ENCODE data around the gene SMR3A. TPM values are rescaled to one million over a fixed set of nuclear protein-coding genes. Genes with fewer than 3 reads are reported as not detected.

SMR3A gene
- total and polyA plus RNA-seq, 4 experiments from 2014 or later, result not detected

DNA sequence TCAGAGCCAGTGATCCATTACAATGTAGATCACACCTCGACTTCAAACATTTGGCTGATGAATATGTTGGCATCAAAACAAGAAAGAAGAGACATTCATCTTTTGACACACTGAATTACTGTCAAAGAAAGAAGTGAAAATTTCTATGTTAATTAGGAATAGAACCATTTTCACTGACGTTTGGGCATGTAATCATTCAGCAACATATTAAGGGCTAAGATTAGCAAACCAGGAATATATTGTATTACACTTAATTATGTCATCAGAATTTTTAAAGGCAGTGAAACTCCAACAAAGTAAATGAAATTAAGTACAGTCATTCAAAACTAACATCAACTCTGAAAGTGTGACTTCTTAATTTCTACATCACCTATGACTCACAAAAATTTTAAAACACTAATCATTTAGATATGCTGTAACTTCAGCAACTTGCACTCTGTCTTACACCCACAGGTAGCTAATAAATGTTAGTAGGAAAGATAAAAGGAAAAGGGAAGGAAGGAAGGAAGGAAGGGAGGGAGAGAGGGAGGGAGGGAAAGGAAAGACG lies 1.4 kb upstream of the SMR3A start:
- no peaks in the 10 kb centered on the region for H3K9me3 Mint-ChIP-seq
- no peaks in the 10 kb centered on the region for H3K4me1 Mint-ChIP-seq
- H3K4me3 Mint-ChIP-seq, result no peak overlapping the region
- POLR2A ChIA-PET (ENCODE audit: partially characterized antibody), result no interaction called here
- Histone ChIP-seq H3K36me3 (ENCODE audit: insufficient read depth, low read length) (no peaks in the 10 kb centered on the region), H3K4me1 (ENCODE audit: insufficient read depth, low read length) (no peaks in the 10 kb centered on the region), H3K9me3 (ENCODE audit: control insufficient read depth in 1 of 2, low read length in 2 of 2) (no peaks in the 10 kb centered on the region), H3K27ac (ENCODE audit: low read depth, low read length) (no peak overlapping the region), H3K4me3 (ENCODE audit: low read length in 2 of 2) (no peak overlapping the region), H3K27me3 (ENCODE audit: insufficient read depth, low read length) (no peaks in the 10 kb centered on the region)
- H3K36me3 Mint-ChIP-seq, result no peaks in the 10 kb centered on the region
- no peaks in the 10 kb centered on the region for H3K27me3 Mint-ChIP-seq
- CTCF ChIA-PET (ENCODE audit: partially characterized antibody), result no interaction called here
- intact Hi-C loops (cut with micrococcal nuclease), result no loop called here
- no peak for DNase-seq
- H3K27ac Mint-ChIP-seq, result no peak overlapping the region

DNA sequence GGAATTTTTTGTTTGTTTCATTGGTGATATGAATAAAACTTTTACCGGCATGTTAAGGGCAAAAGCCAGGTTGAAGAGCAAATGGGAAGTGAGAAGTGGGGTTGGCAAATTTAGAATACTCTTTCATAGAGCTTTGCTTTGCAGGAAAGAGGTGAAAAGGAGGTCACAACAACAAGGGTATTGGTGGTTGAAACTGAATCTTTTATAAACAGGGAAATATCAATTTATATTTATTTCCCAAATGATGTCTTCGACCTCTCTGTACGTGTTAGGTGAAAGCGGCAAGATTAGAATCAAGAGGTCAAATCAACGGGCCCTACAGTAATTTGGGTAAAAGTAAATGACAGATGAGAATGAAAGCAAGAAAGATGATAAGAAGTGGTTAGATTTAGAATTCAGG lies 3.4 kb downstream of the SMR3A start:
- Histone ChIP-seq H3K9me3 (ENCODE audit: control insufficient read depth in 1 of 2, low read length in 2 of 2) (no peaks in the 10 kb centered on the region), H3K27me3 (ENCODE audit: insufficient read depth, low read length) (no peaks in the 10 kb centered on the region), H3K4me3 (ENCODE audit: low read length in 2 of 2) (no peak overlapping the region), H3K27ac (ENCODE audit: low read depth, low read length) (no peak overlapping the region), H3K36me3 (ENCODE audit: insufficient read depth, low read length) (no peaks in the 10 kb centered on the region), H3K4me1 (ENCODE audit: insufficient read depth, low read length) (no peaks in the 10 kb centered on the region)
- Mint-ChIP-seq H3K27ac (no peak overlapping the region), H3K9me3 (peaks cover 0 to 2% (median 0%) of the 10 kb centered on the region in 8 donors), H3K36me3 (no peaks in the 10 kb centered on the region), H3K27me3 (no peaks in the 10 kb centered on the region), H3K4me3 (no peak overlapping the region), H3K4me1 (no peaks in the 10 kb centered on the region)
- DNase-seq, result no peak
- CTCF ChIA-PET (ENCODE audit: partially characterized antibody), result no interaction called here
- POLR2A ChIA-PET (ENCODE audit: partially characterized antibody), result no interaction called here
- intact Hi-C loops (cut with micrococcal nuclease), result no loop called here

DNA sequence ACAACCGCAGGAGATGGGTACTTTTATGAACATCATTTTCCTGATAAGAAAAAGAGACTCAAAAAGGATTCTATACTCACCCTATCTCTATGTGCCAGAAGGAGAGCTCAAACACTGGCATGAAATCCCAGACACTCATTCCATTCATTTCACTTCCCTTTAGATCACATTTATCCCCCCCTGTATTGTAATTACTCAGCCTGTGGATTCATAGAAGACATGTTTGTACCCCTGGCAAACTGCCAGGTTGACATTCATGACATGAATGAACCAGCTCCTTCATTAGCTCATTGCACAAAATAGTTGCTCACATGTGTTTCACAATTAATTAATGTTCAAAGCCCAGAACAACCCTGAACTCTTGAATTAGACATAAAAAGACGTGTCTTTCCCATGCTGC lies 4.9 kb downstream of the SMR3A start:
- intact Hi-C loops (cut with micrococcal nuclease), result no loop called here
- CTCF ChIA-PET (ENCODE audit: partially characterized antibody), result no interaction called here
- Mint-ChIP-seq H3K27me3 (no peaks in the 10 kb centered on the region), H3K4me1 (no peaks in the 10 kb centered on the region), H3K27ac (no peak overlapping the region), H3K36me3 (no peaks in the 10 kb centered on the region), H3K9me3 (peaks cover 0 to 2% (median 0%) of the 10 kb centered on the region in 8 donors), H3K4me3 (no peak overlapping the region)
- H3K27ac ChIP-seq (ENCODE audit: low read depth, low read length), result no peak overlapping the region
- H3K4me3 ChIP-seq (ENCODE audit: low read length in 2 of 2), result no peak overlapping the region
- POLR2A ChIA-PET (ENCODE audit: partially characterized antibody), result no interaction called here
- no peaks in the 10 kb centered on the region for H3K36me3 ChIP-seq (ENCODE audit: insufficient read depth, low read length)
- no peaks in the 10 kb centered on the region for H3K4me1 ChIP-seq (ENCODE audit: insufficient read depth, low read length)
- no peaks in the 10 kb centered on the region for H3K9me3 ChIP-seq (ENCODE audit: control insufficient read depth in 1 of 2, low read length in 2 of 2)
- no peak for DNase-seq
- H3K27me3 ChIP-seq (ENCODE audit: insufficient read depth, low read length), result no peaks in the 10 kb centered on the region

DNA sequence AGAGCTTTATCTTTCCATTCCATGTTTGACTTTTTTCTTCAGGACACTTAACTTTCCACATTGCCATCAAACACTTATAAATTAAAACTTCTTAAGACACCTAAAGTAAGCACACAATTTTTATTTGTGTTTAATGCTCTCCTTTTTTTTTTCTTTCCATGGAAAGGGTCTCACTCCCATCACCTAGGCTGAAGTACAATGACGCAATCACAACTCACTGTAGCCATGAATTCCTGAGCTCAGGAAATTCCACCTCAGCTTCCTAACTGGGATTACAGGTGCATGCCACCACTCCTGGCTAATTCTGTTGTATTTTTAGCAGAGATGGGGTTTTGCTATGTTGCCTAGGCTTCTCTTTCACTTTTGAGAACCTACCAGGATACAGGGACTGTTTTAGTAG lies 7.3 kb downstream of the SMR3A start:
- H3K36me3 ChIP-seq (ENCODE audit: insufficient read depth, low read length), result no peaks in the 10 kb centered on the region
- H3K4me3 Mint-ChIP-seq, result no peak overlapping the region
- intact Hi-C loops (cut with micrococcal nuclease), result no loop called here
- no peak for DNase-seq
- POLR2A ChIA-PET (ENCODE audit: partially characterized antibody), result no interaction called here
- no peaks in the 10 kb centered on the region for H3K27me3 Mint-ChIP-seq
- H3K4me1 ChIP-seq (ENCODE audit: insufficient read depth, low read length), result no peaks in the 10 kb centered on the region
- no peak overlapping the region for H3K27ac ChIP-seq (ENCODE audit: low read depth, low read length)
- no peaks in the 10 kb centered on the region for H3K9me3 ChIP-seq (ENCODE audit: control insufficient read depth in 1 of 2, low read length in 2 of 2)
- CTCF ChIA-PET (ENCODE audit: partially characterized antibody), result no interaction called here
- H3K9me3 Mint-ChIP-seq, result peaks cover 0 to 2% (median 0%) of the 10 kb centered on the region in 8 donors
- no peaks in the 10 kb centered on the region for H3K36me3 Mint-ChIP-seq
- no peak overlapping the region for H3K4me3 ChIP-seq (ENCODE audit: low read length in 2 of 2)
- no peak overlapping the region for H3K27ac Mint-ChIP-seq
- H3K4me1 Mint-ChIP-seq, result no peaks in the 10 kb centered on the region
- no peaks in the 10 kb centered on the region for H3K27me3 ChIP-seq (ENCODE audit: insufficient read depth, low read length)

DNA sequence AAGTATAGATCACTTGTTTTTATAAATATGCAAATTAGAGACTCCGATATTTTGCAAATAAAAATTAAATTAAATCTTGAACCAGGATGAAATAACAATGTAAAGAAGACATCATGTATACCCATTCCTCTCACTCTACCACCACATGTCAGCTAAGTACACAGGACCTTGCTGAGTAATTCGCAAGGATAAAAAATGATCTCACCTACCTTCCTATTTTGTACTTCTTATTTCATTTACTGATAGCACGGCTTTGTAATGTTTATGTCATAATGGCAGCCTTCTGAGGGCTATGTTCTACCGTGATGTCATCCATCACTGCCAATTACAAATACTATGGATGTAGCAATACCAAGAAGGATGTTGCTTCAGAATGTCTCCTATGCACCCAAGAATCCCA lies 11.4 kb downstream of the SMR3A start:
- H3K9me3 ChIP-seq (ENCODE audit: control insufficient read depth in 1 of 2, low read length in 2 of 2), result no peaks in the 10 kb centered on the region
- Mint-ChIP-seq H3K4me3 (no peak overlapping the region), H3K4me1 (no peaks in the 10 kb centered on the region), H3K27ac (no peak overlapping the region), H3K36me3 (no peaks in the 10 kb centered on the region), H3K27me3 (no peaks in the 10 kb centered on the region), H3K9me3 (peaks cover 0 to 9% (median 3%) of the 10 kb centered on the region in 8 donors)
- no peak overlapping the region for H3K4me3 ChIP-seq (ENCODE audit: low read length in 2 of 2)
- intact Hi-C loops (cut with micrococcal nuclease), result no loop called here
- H3K36me3 ChIP-seq (ENCODE audit: insufficient read depth, low read length), result no peaks in the 10 kb centered on the region
- POLR2A ChIA-PET (ENCODE audit: partially characterized antibody), result no interaction called here
- no peak overlapping the region for H3K27ac ChIP-seq (ENCODE audit: low read depth, low read length)
- no peaks in the 10 kb centered on the region for H3K27me3 ChIP-seq (ENCODE audit: insufficient read depth, low read length)
- CTCF ChIA-PET (ENCODE audit: partially characterized antibody), result no interaction called here
- H3K4me1 ChIP-seq (ENCODE audit: insufficient read depth, low read length), result no peaks in the 10 kb centered on the region
- DNase-seq, result no peak

DNA sequence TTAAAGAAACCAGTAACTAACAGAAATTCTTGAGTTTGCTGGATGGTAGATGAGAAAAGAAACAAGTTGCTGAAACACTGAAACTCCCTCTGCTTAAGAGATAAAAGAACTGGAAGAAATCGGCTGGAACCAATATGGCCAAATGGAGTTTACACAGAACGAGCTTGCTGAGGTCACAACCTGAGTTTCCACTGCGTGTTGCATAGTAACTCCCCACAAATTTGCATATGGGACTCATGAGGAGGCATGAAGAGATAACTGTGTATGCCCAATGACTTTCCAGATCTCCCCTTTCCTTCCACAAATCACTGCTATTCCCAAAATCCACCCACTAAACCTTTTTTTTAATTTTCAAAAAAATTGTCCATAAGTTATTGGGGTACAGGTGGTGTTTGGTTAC lies 12.2 kb downstream of the SMR3A start:
- no peak overlapping the region for H3K27ac ChIP-seq (ENCODE audit: low read depth, low read length)
- H3K36me3 ChIP-seq (ENCODE audit: insufficient read depth, low read length), result no peaks in the 10 kb centered on the region
- H3K9me3 Mint-ChIP-seq, result peaks cover 0 to 9% (median 3%) of the 10 kb centered on the region in 8 donors
- no peak overlapping the region for H3K4me3 Mint-ChIP-seq
- no peak overlapping the region for H3K4me3 ChIP-seq (ENCODE audit: low read length in 2 of 2)
- no peak for DNase-seq
- no peaks in the 10 kb centered on the region for H3K4me1 ChIP-seq (ENCODE audit: insufficient read depth, low read length)
- POLR2A ChIA-PET (ENCODE audit: partially characterized antibody), result no interaction called here
- no peaks in the 10 kb centered on the region for H3K27me3 ChIP-seq (ENCODE audit: insufficient read depth, low read length)
- H3K36me3 Mint-ChIP-seq, result no peaks in the 10 kb centered on the region
- no peaks in the 10 kb centered on the region for H3K27me3 Mint-ChIP-seq
- H3K27ac Mint-ChIP-seq, result no peak overlapping the region
- intact Hi-C loops (cut with micrococcal nuclease), result no loop called here
- no peaks in the 10 kb centered on the region for H3K9me3 ChIP-seq (ENCODE audit: control insufficient read depth in 1 of 2, low read length in 2 of 2)
- CTCF ChIA-PET (ENCODE audit: partially characterized antibody), result no interaction called here
- no peaks in the 10 kb centered on the region for H3K4me1 Mint-ChIP-seq

DNA sequence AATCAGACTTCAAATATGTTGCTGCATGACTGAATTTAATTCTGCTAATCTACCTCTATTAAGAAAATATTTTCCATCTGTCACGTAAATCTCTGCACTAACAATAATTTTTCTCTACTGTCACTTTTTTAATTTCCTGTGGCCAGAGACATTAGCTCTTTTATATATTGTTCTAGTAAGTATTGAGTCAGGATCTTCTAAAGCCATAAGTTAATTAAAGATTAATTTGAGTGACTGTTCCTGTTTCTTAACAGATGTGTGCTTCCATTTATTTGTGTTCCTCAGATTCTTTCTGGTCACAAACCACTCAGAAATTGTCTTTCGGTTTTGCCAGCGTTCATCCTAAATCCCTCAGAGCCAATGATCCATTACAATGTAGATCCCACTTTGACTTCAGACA lies 20.0 kb downstream of the SMR3A start:
- Mint-ChIP-seq H3K9me3 (peaks cover 0 to 3% (median 0%) of the 10 kb centered on the region in 8 donors), H3K27ac (no peak overlapping the region), H3K4me1 (no peaks in the 10 kb centered on the region), H3K27me3 (no peaks in the 10 kb centered on the region), H3K36me3 (no peaks in the 10 kb centered on the region), H3K4me3 (no peak overlapping the region)
- H3K36me3 ChIP-seq (ENCODE audit: insufficient read depth, low read length), result no peaks in the 10 kb centered on the region
- H3K9me3 ChIP-seq (ENCODE audit: control insufficient read depth in 1 of 2, low read length in 2 of 2), result no peaks in the 10 kb centered on the region
- DNase-seq, result no peak
- no peaks in the 10 kb centered on the region for H3K4me1 ChIP-seq (ENCODE audit: insufficient read depth, low read length)
- H3K27ac ChIP-seq (ENCODE audit: low read depth, low read length), result no peak overlapping the region
- intact Hi-C loops (cut with micrococcal nuclease), result no loop called here
- ChIA-PET POLR2A (ENCODE audit: partially characterized antibody) (no interaction called here), CTCF (ENCODE audit: partially characterized antibody) (no interaction called here)
- H3K27me3 ChIP-seq (ENCODE audit: insufficient read depth, low read length), result no peaks in the 10 kb centered on the region
- no peak overlapping the region for H3K4me3 ChIP-seq (ENCODE audit: low read length in 2 of 2)

DNA sequence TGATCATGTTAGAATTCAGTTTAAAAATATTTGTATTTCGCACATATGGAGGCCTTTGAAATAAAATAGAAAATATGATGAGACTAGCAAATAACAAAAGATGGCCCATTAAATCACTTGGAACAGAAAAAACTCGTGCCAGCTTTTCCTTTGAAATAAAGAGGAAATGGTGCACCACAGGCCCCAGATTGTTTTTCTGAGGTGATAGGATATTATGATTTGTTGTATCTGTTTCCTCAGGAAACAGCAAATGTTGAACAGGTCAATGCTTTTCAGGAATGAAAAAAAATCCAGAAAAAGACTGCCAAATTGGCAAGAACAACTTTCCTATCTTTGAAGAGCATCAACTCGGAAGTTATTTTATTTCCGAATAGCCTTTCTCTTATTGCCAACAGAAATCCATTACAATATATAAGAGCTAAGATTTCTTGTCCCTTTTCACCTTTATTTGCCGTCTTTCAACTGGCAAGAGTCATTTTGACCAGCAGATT lies 22.2 kb downstream of the SMR3A start, which contains the start of gene SMR3B:
SMR3B (plus strand) TSS at position 441 of the 491 bp plus-strand sequence. CDS start 1,380 bp downstream, outside the sequence.
- no peaks in the 10 kb centered on the region for H3K4me1 Mint-ChIP-seq
- H3K27ac Mint-ChIP-seq, result no peak within 1 kb of the TSS
- H3K27me3 ChIP-seq (ENCODE audit: insufficient read depth, low read length), result no peaks in the 10 kb centered on the region
- no peaks in the 10 kb centered on the region for H3K4me1 ChIP-seq (ENCODE audit: insufficient read depth, low read length)
- no peak within 1 kb of the TSS for H3K4me3 ChIP-seq (ENCODE audit: low read length in 2 of 2)
- CTCF ChIA-PET (ENCODE audit: partially characterized antibody), result no interaction called here
- no peaks in the 10 kb centered on the region for H3K36me3 Mint-ChIP-seq
- peaks cover 0 to 2% (median 0%) of the 10 kb centered on the region in 8 donors for H3K9me3 Mint-ChIP-seq
- no peak within 1 kb of the TSS for H3K27ac ChIP-seq (ENCODE audit: low read depth, low read length)
- DNase-seq, result no peak
- no peaks in the 10 kb centered on the region for H3K36me3 ChIP-seq (ENCODE audit: insufficient read depth, low read length)
- no peak within 1 kb of the TSS for H3K4me3 Mint-ChIP-seq
- no peaks in the 10 kb centered on the region for H3K9me3 ChIP-seq (ENCODE audit: control insufficient read depth in 1 of 2, low read length in 2 of 2)
- POLR2A ChIA-PET (ENCODE audit: partially characterized antibody), result no interaction called here
- intact Hi-C loops (cut with micrococcal nuclease), result no loop called here
- no peaks in the 10 kb centered on the region for H3K27me3 Mint-ChIP-seq

Measured in CD4-positive, alpha-beta memory T cell (primary cell).